GM12878 (cell line): ENCODE results near the gene MYCBPAP. TPM values are rescaled to one million over a fixed set of nuclear protein-coding genes. Genes with fewer than 3 reads are reported as not detected.

Source experiments
- BACH1 ChIP-seq: fragments of 450-650 bp; IDR thresholded peaks from 2 replicates; pipeline ENCODE4 v1.6.1; 2017; ENCODE audit warnings: mild to moderate bottlenecking, borderline replicate concordance
- BHLHE40 ChIP-seq, 2 experiments: fragments of 450-650 bp in 1 of 2; IDR thresholded peaks; 2 replicates each; pipeline ENCODE4 v1.6.1; 2011 to 2017; ENCODE audit warnings: low read depth in 2 of 2, borderline replicate concordance in 1 of 2, improper control_type of control experiment in 1 of 2, low read length in 1 of 2, mild to moderate bottlenecking in 1 of 2
- CTCF ChIP-seq, 3 experiments: IDR thresholded peaks in 2 of 3; conservative IDR thresholded peaks in 1 of 3; 2 replicates each; pipeline ENCODE4 v1.5.1; 2011; ENCODE audit warnings: low read depth in 3 of 3, low read length in 3 of 3, mild to moderate bottlenecking in 3 of 3, control low read depth in 2 of 3, moderate library complexity in 2 of 3, inconsistent platforms in 1 of 3, mixed read lengths in 1 of 3; ENCODE audit not compliant: control insufficient read depth in 2 of 3, insufficient read depth in 1 of 3; ENCODE audit errors: extremely low read depth in 1 of 3
- DPF2 ChIP-seq: fragments of 450-650 bp; IDR thresholded peaks from 2 replicates; pipeline ENCODE4 v1.6.1; 2017; ENCODE audit warnings: mild to moderate bottlenecking
- GATAD2B ChIP-seq: fragments of 450-650 bp; conservative IDR thresholded peaks from 2 replicates; pipeline ENCODE4 v1.6.1; 2017; ENCODE audit warnings: low read depth, mild to moderate bottlenecking, moderate library complexity
- IKZF1 ChIP-seq: fragments of 450-650 bp; conservative IDR thresholded peaks from 2 replicates; pipeline ENCODE4 v1.6.1; 2017; ENCODE audit warnings: antibody characterized with exemption, mild to moderate bottlenecking
- LARP7 ChIP-seq: fragments of 450-650 bp; IDR thresholded peaks from 2 replicates; pipeline ENCODE4 v1.6.1; 2017; ENCODE audit warnings: mild to moderate bottlenecking
- MAX ChIP-seq: IDR thresholded peaks from 2 replicates; pipeline ENCODE4 v1.6.1; 2012; ENCODE audit warnings: low read depth, low read length, improper control_type of control experiment
- MEF2B ChIP-seq: fragments of 450-650 bp; IDR thresholded peaks from 2 replicates; pipeline ENCODE4 v1.6.1; 2018; ENCODE audit warnings: mild to moderate bottlenecking, moderate library complexity; ENCODE audit not compliant: partially characterized antibody, poor library complexity, severe bottlenecking
- NFIC ChIP-seq: IDR thresholded peaks from 2 replicates; pipeline ENCODE4 v1.6.1; 2012; ENCODE audit warnings: low read depth, mild to moderate bottlenecking, inconsistent platforms, low read length, moderate library complexity
- NKRF ChIP-seq: fragments of 450-650 bp; conservative IDR thresholded peaks from 2 replicates; pipeline ENCODE4 v1.6.1; 2017; ENCODE audit warnings: mild to moderate bottlenecking, moderate library complexity
- NR2C1 ChIP-seq: fragments of 450-650 bp; IDR thresholded peaks from 2 replicates; pipeline ENCODE4 v1.6.1; 2017; ENCODE audit warnings: antibody characterized with exemption, mild to moderate bottlenecking, moderate library complexity
- PBX3 ChIP-seq: IDR thresholded peaks from 2 replicates; pipeline ENCODE4 v1.6.1; 2011; ENCODE audit warnings: mild to moderate bottlenecking, low read depth, low read length, moderate library complexity; ENCODE audit not compliant: insufficient replicate concordance
- PKNOX1 ChIP-seq: fragments of 450-650 bp; IDR thresholded peaks from 2 replicates; pipeline ENCODE4 v1.6.1; 2016; ENCODE audit warnings: mild to moderate bottlenecking
- SRF ChIP-seq, 2 experiments: IDR thresholded peaks; 2 replicates each; pipeline ENCODE4 v1.6.1; 2011; ENCODE audit warnings: low read depth in 2 of 2, low read length in 2 of 2, mild to moderate bottlenecking in 1 of 2, moderate library complexity in 1 of 2
- ZNF592 ChIP-seq: fragments of 450-650 bp; IDR thresholded peaks from 2 replicates; pipeline ENCODE4 v1.6.1; 2017; ENCODE audit warnings: mild to moderate bottlenecking, moderate library complexity
- polyA plus RNA-seq, 11 experiments: library from polyadenylated mRNA; depleted of rRNA in 4 of 11; unstranded in 6 of 11; stranded (reverse) in 5 of 11; fragments of >200 nt; fragmentation: Nextera tagmentation in 4 of 11; fragmentation: Illumina TruSeq in 1 of 11; extraction: Ambion mirVana in 4 of 11; extraction: Trizol in 1 of 11; gene quantifications; 1 replicate in 1 of 11; 2 replicates in 10 of 11; pipeline versions ENCODE4 v1.2.1 to v1.2.3, GENCODE V29; 2011 to 2016; ENCODE audit warnings: inconsistent platforms in 2 of 11, missing spikeins in 2 of 11, low read depth in 1 of 11
- total RNA-seq, 4 experiments: library from RNA; depleted of rRNA in 3 of 4; stranded (reverse); fragments of >200 nt in 3 of 4; fragmentation: Illumina TruSeq in 1 of 4; extraction: Trizol in 1 of 4; gene quantifications; 2 replicates each; pipeline versions ENCODE4 v1.2.1 to v1.2.3, GENCODE V29; 2013 to 2021

Gene MYCBPAP
- total and polyA plus RNA-seq, 10 of the 15 experiments (the other 5 are each of a cell fraction or from before 2014, with no cell fraction given): 0.23 to 2.7 (median 1.5) TPM

GRCh38 chr17:50541716-50542688, 33.8 kb downstream of the MYCBPAP start (continued):
- TF ChIP-seq ZNF592 (no peak), LARP7 (peak; percentile 89), BHLHE40 (IDR thresholded peaks at IDR 0.05; ENCODE audit: borderline replicate concordance in 1 of 2, low read depth in 2 of 2, low read length in 1 of 2) (peak in 1 of 2 experiments; percentile 84; a peak in 2 of 4 replicates), CTCF (IDR thresholded peaks at IDR 0.05 in 2 of 3, conservative IDR thresholded peaks at IDR 0.05 in 1 of 3; ENCODE audit: control insufficient read depth in 2 of 3, extremely low read depth in 1 of 3, insufficient read depth in 1 of 3, low read depth in 3 of 3, low read length in 3 of 3) (peak; percentile 18 to 39 (median 26); a peak in 3 of 6 replicates), PKNOX1 (peak; percentile 94), DPF2 (peak; percentile 88), PBX3 (peak; percentile 85), NFIC (no peak), GATAD2B (peak; percentile 88), NKRF (peak; percentile 62; the same call in 1 of the 2 replicates), MEF2B (peak; percentile 23), IKZF1 (peak; percentile 80), SRF (IDR thresholded peaks at IDR 0.05; ENCODE audit: low read depth in 2 of 2, low read length in 2 of 2) (no peak), BACH1 (peak; percentile 58; the same call in 1 of the 2 replicates), MAX (peak; percentile 68; the same call in 1 of the 2 replicates), NR2C1 (0 out of 2 replicates have a peak, but pooled peaks have one; percentile 4)
